MCF 10A (cell line): ENCODE measurements around the gene CETP. TPM values are rescaled to one million over a fixed set of nuclear protein-coding genes. Genes with fewer than 3 reads are reported as not detected.
A peak's percentile ranks its signal among the peaks of the same experiment; 100 is the strongest.

ENCODE experiments used
- BruUV-seq: library from RNA; stranded (reverse); fragments of 400-500 nt; replicated peaks from 2 replicates; lab custom pipeline; 2021; lab: Mats Ljungman, UMichigan
- CTCF ChIA-PET: fragments of 300-600 bp; sonication (Branson Sonifier 250); formaldehyde crosslinking; extraction: SDS; loops from one replicate; lab custom pipeline; 2021; ENCODE audit warnings: antibody characterized with exemption, inconsistent platforms; lab: Yijun Ruan, JAX
- POLR2A ChIA-PET: fragments of 300-600, 350-650 bp; sonication (Branson Sonifier 250); formaldehyde crosslinking; extraction: SDS; loops from one replicate; lab custom pipeline; 2020; ENCODE audit warnings: antibody characterized with exemption, inconsistent platforms; lab: Yijun Ruan, JAX
- DNase-seq: peaks from one replicate; pipeline ENCODE4 v3.0.0-alpha.2; 2018; ENCODE audit not compliant: unreplicated experiment
- H3K27ac Mint-ChIP-seq: one replicate; pipeline ENCODE4 v1.8.0; 2022; ENCODE audit warnings: mild to moderate bottlenecking, low read depth, mixed read lengths; ENCODE audit not compliant: unreplicated experiment
- H3K27me3 Mint-ChIP-seq: one replicate; pipeline ENCODE4 v1.8.0; 2022; ENCODE audit warnings: mixed read lengths; ENCODE audit not compliant: insufficient read depth, unreplicated experiment
- H3K36me3 Mint-ChIP-seq: one replicate; pipeline ENCODE4 v1.8.0; 2022; ENCODE audit warnings: mild to moderate bottlenecking, moderate library complexity, mixed read lengths; ENCODE audit not compliant: insufficient read depth, unreplicated experiment
- H3K4me1 Mint-ChIP-seq: one replicate; pipeline ENCODE4 v1.8.0; 2022; ENCODE audit warnings: mixed read lengths; ENCODE audit not compliant: insufficient read depth, unreplicated experiment
- H3K4me3 Mint-ChIP-seq: one replicate; pipeline ENCODE4 v1.8.0; 2022; ENCODE audit warnings: mild to moderate bottlenecking, moderate library complexity, mixed read lengths; ENCODE audit not compliant: unreplicated experiment
- H3K9me3 Mint-ChIP-seq: one replicate; pipeline ENCODE4 v1.8.0; 2022; ENCODE audit warnings: mixed read lengths; ENCODE audit not compliant: unreplicated experiment
- intact Hi-C: fragments of 100-400 bp; cut with micrococcal nuclease; formaldehyde crosslinking; loops from 2 replicates; pipeline ENCODE4 v1.14.1; 2022
- total RNA-seq: library from RNA; stranded (reverse); gene quantifications from 2 replicates; pipeline ENCODE4 v1.2.3, GENCODE V29; 2022
- TF ChIP-seq, protein P1 (sequence below): fragments of 200-600 bp; IDR thresholded peaks from one replicate; pipeline ENCODE4 v1.8.0; 2022; ENCODE audit warnings: antibody characterized with exemption, mild to moderate bottlenecking; ENCODE audit not compliant: unreplicated experiment

Gene CETP
- total RNA-seq, 1 experiment from 2014 or later, result not detected

DNA sequence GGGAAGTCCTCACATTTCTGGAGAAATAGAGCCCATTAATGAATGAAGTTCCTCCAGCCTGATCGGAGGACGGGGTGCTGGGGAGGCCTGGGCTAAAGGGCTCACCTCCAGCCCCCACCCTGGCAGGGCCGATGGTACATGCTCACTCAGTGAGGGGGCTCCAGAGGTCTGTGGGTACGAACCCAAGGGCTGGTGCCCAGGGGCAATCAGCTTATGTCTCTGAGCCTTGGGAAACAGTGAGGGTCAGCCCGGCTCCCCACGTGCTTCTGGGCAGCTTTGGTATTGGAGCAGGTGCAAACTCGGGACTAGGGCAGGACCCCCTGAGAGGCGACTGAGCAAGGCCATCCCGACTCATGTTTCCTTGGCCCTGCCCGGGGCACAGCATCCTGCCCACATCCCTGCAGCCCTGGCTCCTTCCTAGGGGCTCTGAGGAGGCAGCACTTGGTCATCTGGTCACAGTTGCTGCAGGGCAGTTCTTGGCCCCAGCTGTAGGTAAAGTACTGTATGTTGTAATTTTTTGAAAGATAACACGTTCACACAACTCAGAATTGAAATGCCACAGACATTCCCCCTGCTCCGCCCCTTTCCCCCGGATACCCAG, 969 bp upstream of the CETP start:
- Mint-ChIP-seq H3K36me3 (no peaks in the 10 kb centered on the region), H3K27ac (no peak overlapping the region), H3K27me3 (no peaks in the 10 kb centered on the region), H3K9me3 (no peaks in the 10 kb centered on the region), H3K4me1 (peaks cover 5% of the 10 kb centered on the region), H3K4me3 (no peak overlapping the region)
- ChIA-PET POLR2A (interaction anchor here (0.8 to 1.1 kb wide), 2 partner anchors 16 to 29 kb away, joined by 3 to 5 read pairs; partner anchors contain the start of gene HERPUD1), CTCF (interaction anchor here (0.9 kb wide), 1 partner anchor 48 kb away, joined by 3 read pairs; no protein-coding TSS in a partner anchor)
- TF ChIP-seq, protein P1, sequence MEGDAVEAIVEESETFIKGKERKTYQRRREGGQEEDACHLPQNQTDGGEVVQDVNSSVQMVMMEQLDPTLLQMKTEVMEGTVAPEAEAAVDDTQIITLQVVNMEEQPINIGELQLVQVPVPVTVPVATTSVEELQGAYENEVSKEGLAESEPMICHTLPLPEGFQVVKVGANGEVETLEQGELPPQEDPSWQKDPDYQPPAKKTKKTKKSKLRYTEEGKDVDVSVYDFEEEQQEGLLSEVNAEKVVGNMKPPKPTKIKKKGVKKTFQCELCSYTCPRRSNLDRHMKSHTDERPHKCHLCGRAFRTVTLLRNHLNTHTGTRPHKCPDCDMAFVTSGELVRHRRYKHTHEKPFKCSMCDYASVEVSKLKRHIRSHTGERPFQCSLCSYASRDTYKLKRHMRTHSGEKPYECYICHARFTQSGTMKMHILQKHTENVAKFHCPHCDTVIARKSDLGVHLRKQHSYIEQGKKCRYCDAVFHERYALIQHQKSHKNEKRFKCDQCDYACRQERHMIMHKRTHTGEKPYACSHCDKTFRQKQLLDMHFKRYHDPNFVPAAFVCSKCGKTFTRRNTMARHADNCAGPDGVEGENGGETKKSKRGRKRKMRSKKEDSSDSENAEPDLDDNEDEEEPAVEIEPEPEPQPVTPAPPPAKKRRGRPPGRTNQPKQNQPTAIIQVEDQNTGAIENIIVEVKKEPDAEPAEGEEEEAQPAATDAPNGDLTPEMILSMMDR, result no peak
- intact Hi-C loops, result no loop called here
- DNase-seq, result no peak
- BruUV-seq, result no TSS peak

DNA sequence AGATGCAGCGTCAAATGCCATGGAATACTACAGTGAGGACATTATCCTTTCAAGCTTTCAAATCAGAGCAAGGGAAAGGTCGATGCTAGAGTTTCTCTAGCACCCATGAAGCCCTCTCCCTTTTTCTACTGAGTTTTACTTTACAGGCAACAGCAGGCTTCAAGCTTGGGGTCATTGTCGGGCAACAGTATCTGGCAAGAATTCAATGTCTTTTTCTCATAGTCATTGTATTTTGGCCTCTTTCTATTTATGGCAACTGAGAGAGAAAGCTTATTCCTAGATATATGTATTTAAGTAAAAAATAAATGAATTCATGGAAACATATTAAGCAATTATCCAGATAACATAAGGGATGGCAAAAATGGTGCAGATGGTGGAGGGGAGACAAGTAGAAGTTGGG, 364 bp upstream of the CETP start:
- peaks cover 5% of the 10 kb centered on the region for H3K4me1 Mint-ChIP-seq
- ChIA-PET CTCF (interaction anchor here (0.9 kb wide), 1 partner anchor 48 kb away, joined by 3 read pairs; no protein-coding TSS in a partner anchor), POLR2A (interaction anchor here (0.8 to 1.1 kb wide), 2 partner anchors 15 to 29 kb away, joined by 3 to 5 read pairs; partner anchors contain the start of gene HERPUD1)
- no peak overlapping the region for H3K27ac Mint-ChIP-seq
- intact Hi-C loops, result no loop called here
- no peaks in the 10 kb centered on the region for H3K36me3 Mint-ChIP-seq
- H3K4me3 Mint-ChIP-seq, result no peak overlapping the region
- DNase-seq, result no peak
- TF ChIP-seq, protein P1, result no peak
- H3K27me3 Mint-ChIP-seq, result no peaks in the 10 kb centered on the region
- no peaks in the 10 kb centered on the region for H3K9me3 Mint-ChIP-seq
- BruUV-seq, result no TSS peak

DNA sequence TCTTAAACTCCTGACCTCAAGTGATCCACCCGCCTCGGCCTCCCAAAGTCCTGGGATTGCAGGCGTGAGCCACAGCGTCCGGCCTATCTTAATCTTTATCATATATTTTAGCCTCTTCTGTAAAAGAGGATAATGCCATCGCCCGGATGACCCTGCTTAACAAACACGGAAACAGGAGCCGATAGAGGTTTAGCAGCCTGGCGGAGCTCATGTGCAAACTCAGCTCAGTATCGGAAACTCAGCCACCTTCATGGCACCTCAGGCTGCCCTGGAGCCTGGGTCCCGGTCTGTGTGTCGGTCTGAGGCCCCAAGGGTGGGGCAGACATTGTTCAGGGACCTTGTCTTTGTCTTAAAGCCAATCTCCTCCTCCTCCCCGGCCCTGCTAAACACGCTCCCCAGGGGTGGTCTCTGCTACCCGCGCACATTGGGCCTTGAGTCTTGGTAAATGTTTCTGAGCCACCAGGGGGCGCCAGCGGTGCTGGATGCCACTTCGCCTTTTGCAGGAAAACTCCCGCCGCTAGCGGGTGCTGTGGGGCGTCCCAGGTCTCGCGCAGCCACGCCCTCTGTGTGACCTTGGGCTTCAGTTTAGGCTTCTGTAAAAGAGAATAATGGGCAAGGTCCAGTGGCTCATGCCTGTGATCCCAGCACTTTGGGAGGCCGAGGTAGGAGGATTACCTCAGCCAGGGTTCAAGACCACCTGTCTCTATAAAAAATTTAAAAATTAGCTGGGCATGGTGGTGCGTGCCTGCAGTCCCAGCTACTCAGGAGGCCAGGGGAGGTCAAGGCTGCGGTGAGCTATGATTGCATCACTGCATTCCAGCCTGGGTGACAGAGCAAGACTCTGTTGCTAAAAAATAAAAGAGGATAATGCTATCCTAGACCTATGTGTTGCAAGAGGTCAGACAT, 2.7 kb downstream of the CETP start:
- H3K9me3 Mint-ChIP-seq, result no peaks in the 10 kb centered on the region
- TF ChIP-seq, protein P1, result peak; percentile 45
- POLR2A ChIA-PET, result interaction anchor here (0.9 kb wide), 1 partner anchor 33 kb away, joined by 4 read pairs; no protein-coding TSS in a partner anchor
- no peaks in the 10 kb centered on the region for H3K27me3 Mint-ChIP-seq
- no peak overlapping the region for H3K4me3 Mint-ChIP-seq
- peak; percentile 59 for DNase-seq
- no peaks in the 10 kb centered on the region for H3K36me3 Mint-ChIP-seq
- CTCF ChIA-PET, result interaction anchor here (0.7 to 1.5 kb wide), 5 partner anchors 13 to 686 kb away, joined by 3 to 4 read pairs (median 3); no protein-coding TSS in a partner anchor
- no peak overlapping the region for H3K27ac Mint-ChIP-seq
- peaks cover 5% of the 10 kb centered on the region for H3K4me1 Mint-ChIP-seq
- no TSS peak for BruUV-seq
- intact Hi-C loops, result no loop called here
